ENCODE results near the gene BCOR. TPM values are rescaled to one million over a fixed set of nuclear protein-coding genes. Genes with fewer than 3 reads are reported as not detected.

Gene BCOR
- total and polyA plus RNA-seq, 9 of the 15 experiments (the other 6 are each of a cell fraction or from before 2014, with no cell fraction given), result 27.5 to 113 (median 37.6) TPM

- Histone ChIP-seq H3K27me3 (ENCODE audit: control insufficient read depth in 2 of 2, insufficient read depth in 2 of 2, low read length in 2 of 2) (no peaks in the 10 kb centered on the region), H2AFZ (ENCODE audit: low read depth, low read length) (peak overlapping the region; percentile 52; the same call in 1 of the 2 replicates), H3K9me3 (replicated peaks; ENCODE audit: control insufficient read depth, insufficient read depth, low read depth, low read length) (no peaks in the 10 kb centered on the region), H3K27ac (ENCODE audit: extremely low read depth, low read depth, low read length) (peak overlapping the region; percentile 95), H3K9me1 (ENCODE audit: control insufficient read depth, insufficient read depth, low read length) (no peaks in the 10 kb centered on the region), H3K9ac (ENCODE audit: insufficient read depth in 1 of 2, low read depth in 2 of 2, low read length in 2 of 2) (peak overlapping the region; percentile 85 to 98), H3K4me1 (replicated peaks in 1 of 2; ENCODE audit: control insufficient read depth in 2 of 2, insufficient read depth in 2 of 2, low read length in 2 of 2) (peaks cover 53 to 73% of the 10 kb centered on the region in 2 experiments), H4K20me1 (replicated peaks; ENCODE audit: control insufficient read depth, insufficient read depth, low read length) (no peaks in the 10 kb centered on the region), H3K79me2 (ENCODE audit: control insufficient read depth, insufficient read depth, low read length) (peaks cover 79% of the 10 kb centered on the region), H3K4me3 (peak overlapping the region; percentile 66; the same call in 1 of the 2 replicates), H3K36me3 (ENCODE audit: control insufficient read depth, insufficient read depth, low read length) (no peaks in the 10 kb centered on the region), H3K4me2 (ENCODE audit: insufficient read depth, low read length) (peak overlapping the region; percentile 83)
- FAIRE-seq (peak; percentile 73), ATAC-seq (peak; percentile 8), DNase-seq (ENCODE audit: extremely low read depth in 1 of 4, low spot score in 3 of 4) (peak in 1 of 4 experiments; percentile 85)
- ChIA-PET CTCF (ENCODE audit: low intra/inter-chr PET ratio) (no interaction called here), POLR2A (interaction anchor here (0.6 to 3.9 kb wide), 8 partner anchors 9 to 534 kb away, joined by 3 to 18 read pairs (median 4); partner anchors contain the start of gene BCOR)
- intact Hi-C loops (cut with micrococcal nuclease), result loop anchor here (2.0 to 10.0 kb wide), 4 partner anchors 47 to 373 kb away; no protein-coding TSS in a partner anchor
- BruUV-seq (replicated peaks), result no TSS peak
- WGBS (ENCODE audit: insufficient coverage, low coverage, missing lambda C conversion rate), result 4% methylated on average over 30 of the region's 76 CpGs
- in situ Hi-C loops (cut with MboI), result loop anchor here (5.0 to 10.0 kb wide), 3 partner anchors 47 to 157 kb away; no protein-coding TSS in a partner anchor
- TF ChIP-seq MYNN (IDR thresholded peaks at IDR 0.05) (no peak), MYNN (CRISPR knock-in tag; IDR thresholded peaks at IDR 0.05) (no peak), ZNF143 (CRISPR knock-in tag; IDR thresholded peaks at IDR 0.05) (no peak), ZNF175 (CRISPR knock-in tag; IDR thresholded peaks at IDR 0.05; ENCODE audit: low read depth) (peak; percentile 63; the same call in 1 of the 2 replicates), ELF1 (tag; IDR thresholded peaks at IDR 0.05) (no peak), NCOA6 (IDR thresholded peaks at IDR 0.05) (no peak), U2AF1 (optimal IDR thresholded peaks at IDR 0.05; ENCODE audit: low read depth, low read length) (no peak), AFF1 (IDR thresholded peaks at IDR 0.05; ENCODE audit: low read depth in 1 of 2, partially characterized antibody in 2 of 2) (no peak), LCOR (CRISPR knock-in tag; IDR thresholded peaks at IDR 0.05) (0 out of 2 replicates have a peak, but pooled peaks have one; percentile 44), ZBTB1 (CRISPR knock-in tag; IDR thresholded peaks at IDR 0.05; ENCODE audit: borderline replicate concordance, low read depth) (0 out of 2 replicates have a peak, but pooled peaks have one; percentile 42), ZNF584 (CRISPR knock-in tag; IDR thresholded peaks at IDR 0.05; ENCODE audit: low read depth) (no peak; the same call in 1 of the 2 replicates), ATF7 (IDR thresholded peaks at IDR 0.05) (no peak), ZNF589 (CRISPR knock-in tag; IDR thresholded peaks at IDR 0.05; ENCODE audit: low read depth) (peak; percentile 85), IRF2 (CRISPR knock-in tag; IDR thresholded peaks at IDR 0.05) (no peak), ZNF785 (CRISPR knock-in tag; IDR thresholded peaks at IDR 0.05) (no peak), ZNF232 (CRISPR knock-in tag; IDR thresholded peaks at IDR 0.05) (0 out of 2 replicates have a peak, but pooled peaks have one; percentile 65)
Measured at GRCh38 chrX:40107291-40108161, 9.8 kb upstream of the BCOR start.
